HepG2 (cell line): ENCODE results near the gene CYBC1. TPM values are rescaled to one million over a fixed set of nuclear protein-coding genes. Genes with fewer than 3 reads are reported as not detected.
A peak's percentile ranks its signal among the peaks of the same experiment; 100 is the strongest.

ENCODE experiments used
- ARID4A ChIP-seq: sonication (generic); formaldehyde crosslinking; IDR thresholded peaks from 2 replicates; pipeline ENCODE4 v1.5.0; 2020; ENCODE audit warnings: mild to moderate bottlenecking, missing genetic modification reagents, borderline replicate concordance
- CEBPB ChIP-seq: IDR thresholded peaks from 2 replicates; pipeline ENCODE4 v1.6.1; 2011; ENCODE audit warnings: low read depth, low read length, improper control_type of control experiment, borderline replicate concordance
- CEBPG ChIP-seq: IDR thresholded peaks from 2 replicates; pipeline ENCODE4 v1.6.1; 2016
- EED ChIP-seq: sonication (generic); formaldehyde crosslinking; IDR thresholded peaks from 2 replicates; pipeline ENCODE4 v1.5.0; 2020; ENCODE audit warnings: mild to moderate bottlenecking, missing genetic modification reagents
- KLF9 ChIP-seq: IDR thresholded peaks from 2 replicates; pipeline ENCODE4 v1.6.1; 2016; ENCODE audit warnings: low read depth
- MAFG ChIP-seq: sonication (generic); formaldehyde crosslinking; IDR thresholded peaks from 2 replicates; pipeline ENCODE4 v1.5.1; 2020; ENCODE audit warnings: mild to moderate bottlenecking, missing genetic modification reagents
- POLR2A ChIP-seq, 2 experiments: IDR thresholded peaks; 2 replicates each; pipeline ENCODE4 v1.6.1; 2011; ENCODE audit warnings: low read depth in 2 of 2, low read length in 2 of 2, mild to moderate bottlenecking in 1 of 2, moderate library complexity in 1 of 2; ENCODE audit not compliant: insufficient read depth in 1 of 2
- REXO4 ChIP-seq: sonication (generic); formaldehyde crosslinking; IDR thresholded peaks from 2 replicates; pipeline ENCODE4 v1.8.0; 2022; ENCODE audit warnings: missing genetic modification reagents, mild to moderate bottlenecking, borderline replicate concordance
- RFXAP ChIP-seq: sonication (generic); formaldehyde crosslinking; IDR thresholded peaks from 2 replicates; pipeline ENCODE4 v1.4.0; 2020; ENCODE audit warnings: missing genetic modification reagents, borderline replicate concordance
- SATB2 ChIP-seq: sonication (generic); formaldehyde crosslinking; IDR thresholded peaks from 2 replicates; pipeline ENCODE4 v1.5.0; 2020; ENCODE audit warnings: missing genetic modification reagents
- SIN3A ChIP-seq: IDR thresholded peaks from 2 replicates; pipeline ENCODE4 v1.6.1; 2011; ENCODE audit warnings: low read depth, mild to moderate bottlenecking, control low read depth, low read length, borderline replicate concordance
- SNAPC2 ChIP-seq: sonication (generic); formaldehyde crosslinking; IDR thresholded peaks from 2 replicates; pipeline ENCODE4 v1.8.1; 2022; ENCODE audit warnings: mild to moderate bottlenecking, missing genetic modification reagents
- TBX3 ChIP-seq: fragments of 450-650 bp; IDR thresholded peaks from 2 replicates; pipeline ENCODE4 v1.6.1; 2017; ENCODE audit warnings: antibody characterized with exemption, mild to moderate bottlenecking, inconsistent platforms, borderline replicate concordance
- ZNF619 ChIP-seq: sonication (generic); formaldehyde crosslinking; IDR thresholded peaks from 2 replicates; pipeline ENCODE4 v1.4.0; 2020; ENCODE audit warnings: mild to moderate bottlenecking, missing genetic modification reagents
- ZNF639 ChIP-seq: conservative IDR thresholded peaks from 2 replicates; pipeline ENCODE4 v1.6.1; 2018; ENCODE audit warnings: missing genetic modification reagents
- ZNF674 ChIP-seq: sonication (generic); formaldehyde crosslinking; IDR thresholded peaks from 2 replicates; pipeline ENCODE4 v1.5.0; 2020; ENCODE audit warnings: low read depth, mild to moderate bottlenecking, missing genetic modification reagents
- ZNF773 ChIP-seq: sonication (generic); formaldehyde crosslinking; IDR thresholded peaks from 2 replicates; pipeline ENCODE4 v1.4.0; 2020; ENCODE audit warnings: missing genetic modification reagents, borderline replicate concordance
- ZXDC ChIP-seq: sonication (generic); formaldehyde crosslinking; IDR thresholded peaks from 2 replicates; pipeline ENCODE4 v1.5.0; 2020; ENCODE audit warnings: mild to moderate bottlenecking, missing genetic modification reagents
- polyA plus RNA-seq, 8 experiments: library from polyadenylated mRNA; depleted of rRNA in 3 of 8; stranded (reverse) in 7 of 8; unstranded in 1 of 8; fragments of >200 nt; fragmentation: Illumina TruSeq in 4 of 8; extraction: Trizol in 4 of 8; gene quantifications; 2 replicates each; pipeline versions ENCODE4 v1.2.1 to v1.2.3, GENCODE V29; 2011 to 2016; ENCODE audit warnings: low read depth in 4 of 8, missing spikeins in 1 of 8, mixed read lengths in 1 of 8; ENCODE audit not compliant: insufficient read depth in 1 of 8
- total RNA-seq, 5 experiments: library from RNA; depleted of rRNA; stranded (reverse); fragments of >200 nt; fragmentation: Illumina TruSeq; extraction: Trizol; gene quantifications; 2 replicates each; pipeline ENCODE4 v1.2.3, GENCODE V29; 2016; ENCODE audit warnings: low read depth in 1 of 5
- TF ChIP-seq, protein P1 (sequence below): sonication (generic); formaldehyde crosslinking; IDR thresholded peaks from 2 replicates; pipeline ENCODE4 v1.8.0; 2022; ENCODE audit warnings: mild to moderate bottlenecking, missing genetic modification reagents

The CYBC1 gene
- total and polyA plus RNA-seq, 2 of the 13 experiments (the other 11 are each of a cell fraction or from before 2014, with no cell fraction given): 43.4 to 44.1 TPM

GRCh38 chr17:82414548-82415281, 35.8 kb downstream of the CYBC1 start (continued):
- peak; percentile 82; the same call in 1 of the 2 replicates for TF ChIP-seq ARID4A (CRISPR knock-in tag)
- TF ChIP-seq ZNF619 (CRISPR knock-in tag): peak; percentile 74; the same call in 1 of the 2 replicates
- TF ChIP-seq ZXDC: peak; percentile 89; the same call in 1 of the 2 replicates
- no peak for TF ChIP-seq REXO4 (CRISPR knock-in tag)
- peak; percentile 98 for TF ChIP-seq SATB2 (CRISPR knock-in tag)
- no peak for TF ChIP-seq CEBPG (CRISPR knock-in tag)
- TF ChIP-seq ZNF639 (CRISPR knock-in tag): peak; percentile 85
- TF ChIP-seq POLR2A (IDR thresholded peaks at IDR 0.05; ENCODE audit: insufficient read depth in 1 of 2, low read depth in 2 of 2, low read length in 2 of 2): no peak
- TF ChIP-seq RFXAP (CRISPR knock-in tag): peak; percentile 93
- TF ChIP-seq ZNF773 (CRISPR knock-in tag): peak; percentile 92; the same call in 1 of the 2 replicates
- TF ChIP-seq KLF9: 0 out of 2 replicates have a peak, but pooled peaks have one; percentile 53
- TF ChIP-seq, protein P1, sequence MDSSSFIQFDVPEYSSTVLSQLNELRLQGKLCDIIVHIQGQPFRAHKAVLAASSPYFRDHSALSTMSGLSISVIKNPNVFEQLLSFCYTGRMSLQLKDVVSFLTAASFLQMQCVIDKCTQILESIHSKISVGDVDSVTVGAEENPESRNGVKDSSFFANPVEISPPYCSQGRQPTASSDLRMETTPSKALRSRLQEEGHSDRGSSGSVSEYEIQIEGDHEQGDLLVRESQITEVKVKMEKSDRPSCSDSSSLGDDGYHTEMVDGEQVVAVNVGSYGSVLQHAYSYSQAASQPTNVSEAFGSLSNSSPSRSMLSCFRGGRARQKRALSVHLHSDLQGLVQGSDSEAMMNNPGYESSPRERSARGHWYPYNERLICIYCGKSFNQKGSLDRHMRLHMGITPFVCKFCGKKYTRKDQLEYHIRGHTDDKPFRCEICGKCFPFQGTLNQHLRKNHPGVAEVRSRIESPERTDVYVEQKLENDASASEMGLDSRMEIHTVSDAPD (CRISPR knock-in tag): no peak; the same call in 1 of the 2 replicates
- TF ChIP-seq MAFG (CRISPR knock-in tag): no peak
- TF ChIP-seq SIN3A: 0 out of 2 replicates have a peak, but pooled peaks have one; percentile 70
- TF ChIP-seq CEBPB: no peak
- TF ChIP-seq EED (CRISPR knock-in tag): no peak
- peak; percentile 84; the same call in 1 of the 2 replicates for TF ChIP-seq SNAPC2
- TF ChIP-seq TBX3: no peak
- TF ChIP-seq ZNF674: 0 out of 2 replicates have a peak, but pooled peaks have one; percentile 54
